ENCODE measurements around the gene CSNK1D.

The CSNK1D gene

DNA sequence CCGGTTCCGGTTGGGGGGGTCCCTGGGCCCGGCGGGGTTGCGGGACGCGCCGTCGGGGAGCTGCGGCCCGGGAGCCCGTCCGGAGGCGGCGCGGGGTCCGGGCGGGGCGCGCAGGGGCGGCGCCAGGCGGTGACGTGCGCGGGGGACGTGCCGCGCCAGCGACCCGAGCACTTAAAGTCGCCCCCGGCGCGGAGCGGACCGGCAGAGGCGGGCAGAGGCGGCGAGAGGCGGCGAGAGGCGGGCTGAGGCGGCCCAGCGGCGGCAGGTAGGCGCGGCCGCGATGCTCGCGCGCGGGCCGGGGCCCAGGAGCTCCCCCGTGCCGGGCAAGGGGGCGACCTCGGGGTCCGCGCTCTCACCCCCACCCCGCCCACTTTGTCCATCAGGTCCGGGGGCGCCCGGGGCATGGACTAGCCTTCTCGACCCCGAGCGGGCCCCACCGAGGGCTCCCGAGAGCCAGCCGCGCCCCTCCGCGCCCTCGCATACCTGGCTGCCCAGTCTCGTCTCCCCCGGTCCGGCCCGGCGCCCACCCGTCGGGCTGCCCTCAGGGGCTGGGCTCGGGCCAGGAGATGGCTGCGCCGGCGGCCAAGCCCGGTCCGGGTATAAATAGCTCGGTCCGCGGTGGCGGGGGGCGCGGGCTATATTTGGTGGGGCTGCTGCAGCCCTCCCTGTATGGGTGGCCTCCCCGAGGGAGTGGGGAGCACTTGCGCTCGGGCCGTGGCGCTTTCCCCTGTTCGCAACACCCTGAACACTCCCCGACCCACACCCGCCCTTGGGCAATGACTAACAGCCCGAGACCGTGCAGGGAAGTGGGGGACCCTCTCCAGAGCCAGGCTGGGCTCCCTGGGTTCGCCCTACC lies 44.4 kb downstream of the CSNK1D start, which contains the start of gene SLC16A3:
Gene SLC16A3, plus strand, starts transcription at position 201 of the 856 bp plus-strand sequence. CDS start 6,967 bp downstream, outside the sequence.
- DNase-seq (peak; percentile 62 to 69), ATAC-seq (peak; percentile 66)
- Mint-ChIP-seq H3K4me1 (peaks cover 24% of the 10 kb centered on the region), H3K9me3 (no peaks in the 10 kb centered on the region), H3K27ac (peak within 1 kb of the TSS; percentile 80 to 91), H3K27me3 (no peaks in the 10 kb centered on the region), H3K4me3 (peak within 1 kb of the TSS; percentile 91 to 94)

GRCh38 chr17:82228278-82228841 lies 45.1 kb downstream of the CSNK1D start:
- Mint-ChIP-seq H3K4me3 (peak overlapping the region; percentile 91 to 94), H3K9me3 (no peaks in the 10 kb centered on the region), H3K27ac (peak overlapping the region; percentile 63 to 80), H3K4me1 (peaks cover 19% of the 10 kb centered on the region), H3K27me3 (no peaks in the 10 kb centered on the region)
- ATAC-seq (peak; percentile 75), DNase-seq (peak; percentile 57 to 72)

GRCh38 chr17:82227629-82228277 lies 45.7 kb downstream of the CSNK1D start:
- DNase-seq (no peak), ATAC-seq (no peak)
- peak overlapping the region; percentile 91 to 94 for H3K4me3 Mint-ChIP-seq
- peaks cover 16% of the 10 kb centered on the region for H3K4me1 Mint-ChIP-seq
- H3K27ac Mint-ChIP-seq = peak overlapping the region; percentile 63 to 80
- H3K27me3 Mint-ChIP-seq = no peaks in the 10 kb centered on the region
- no peaks in the 10 kb centered on the region for H3K9me3 Mint-ChIP-seq

- peak in 1 of 2 donors; percentile 9 for DNase-seq
- H3K4me1 Mint-ChIP-seq = peaks cover 12% of the 10 kb centered on the region
- no peak overlapping the region for H3K27ac Mint-ChIP-seq
- peak overlapping the region; percentile 37 to 94 for H3K4me3 Mint-ChIP-seq
- no peaks in the 10 kb centered on the region for H3K9me3 Mint-ChIP-seq
- no peaks in the 10 kb centered on the region for H3K27me3 Mint-ChIP-seq
- no peak for ATAC-seq
These were observed 46.5 kb downstream of the CSNK1D start for GRCh38 chr17:82226809-82227628.

- no peak overlapping the region for H3K4me3 Mint-ChIP-seq
- no peaks in the 10 kb centered on the region for H3K27me3 Mint-ChIP-seq
- no peaks in the 10 kb centered on the region for H3K9me3 Mint-ChIP-seq
- H3K27ac Mint-ChIP-seq = no peak overlapping the region
- peaks cover 10% of the 10 kb centered on the region for H3K4me1 Mint-ChIP-seq
- DNase-seq (no peak), ATAC-seq (no peak)
These were observed 47.2 kb downstream of the CSNK1D start for GRCh38 chr17:82226146-82226808.

GRCh38 chr17:82225368-82226029 lies 48.0 kb downstream of the CSNK1D start:
- peaks cover 10% of the 10 kb centered on the region for H3K4me1 Mint-ChIP-seq
- ATAC-seq = no peak
- H3K27ac Mint-ChIP-seq = no peak overlapping the region
- no peaks in the 10 kb centered on the region for H3K9me3 Mint-ChIP-seq
- H3K4me3 Mint-ChIP-seq = no peak overlapping the region
- no peaks in the 10 kb centered on the region for H3K27me3 Mint-ChIP-seq
- DNase-seq = no peak

- H3K27ac Mint-ChIP-seq = peak overlapping the region in 1 of 2 donors; percentile 74
- H3K4me1 Mint-ChIP-seq = peaks cover 2% of the 10 kb centered on the region
- ATAC-seq = no peak
- H3K4me3 Mint-ChIP-seq = no peak overlapping the region
- no peaks in the 10 kb centered on the region for H3K9me3 Mint-ChIP-seq
- H3K27me3 Mint-ChIP-seq = no peaks in the 10 kb centered on the region
- DNase-seq = no peak
These were observed 48.8 kb downstream of the CSNK1D start for GRCh38 chr17:82224666-82225065.

GRCh38 chr17:82223517-82223916 lies 50.0 kb downstream of the CSNK1D start:
- H3K9me3 Mint-ChIP-seq = no peaks in the 10 kb centered on the region
- H3K27ac Mint-ChIP-seq = no peak overlapping the region
- no peaks in the 10 kb centered on the region for H3K27me3 Mint-ChIP-seq
- no peak overlapping the region for H3K4me3 Mint-ChIP-seq
- ATAC-seq = no peak
- no peak for DNase-seq
- no peaks in the 10 kb centered on the region for H3K4me1 Mint-ChIP-seq

DNA sequence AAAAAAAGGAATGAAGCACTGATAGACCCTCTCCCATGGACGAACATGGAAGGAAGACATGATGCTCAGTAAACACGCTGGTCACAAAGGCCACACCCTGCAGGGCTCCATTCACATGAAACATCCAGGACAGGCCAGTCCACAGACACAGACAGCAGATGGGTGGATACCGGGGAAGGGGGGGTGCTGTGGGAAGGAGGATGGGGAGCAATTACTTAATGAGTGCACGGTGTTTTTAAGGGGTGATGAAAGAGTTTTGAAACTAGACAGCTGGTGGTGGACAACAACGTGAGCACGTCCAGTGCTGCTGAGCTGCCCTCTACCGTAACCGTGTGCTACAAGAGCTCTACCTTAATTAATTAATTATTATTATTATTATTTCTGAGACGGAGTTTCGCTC lies 50.7 kb downstream of the CSNK1D start:
- H3K4me3 Mint-ChIP-seq = no peak overlapping the region
- ATAC-seq = no peak
- no peaks in the 10 kb centered on the region for H3K27me3 Mint-ChIP-seq
- no peak overlapping the region for H3K27ac Mint-ChIP-seq
- no peaks in the 10 kb centered on the region for H3K4me1 Mint-ChIP-seq
- H3K9me3 Mint-ChIP-seq = no peaks in the 10 kb centered on the region
- no peak for DNase-seq

- ATAC-seq = no peak
- Mint-ChIP-seq H3K27me3 (no peaks in the 10 kb centered on the region), H3K4me3 (no peak overlapping the region), H3K27ac (no peak overlapping the region), H3K9me3 (no peaks in the 10 kb centered on the region), H3K4me1 (peaks cover 12% of the 10 kb centered on the region)
- no peak for DNase-seq
These were observed 52.1 kb downstream of the CSNK1D start for GRCh38 chr17:82221341-82221902.

DNA sequence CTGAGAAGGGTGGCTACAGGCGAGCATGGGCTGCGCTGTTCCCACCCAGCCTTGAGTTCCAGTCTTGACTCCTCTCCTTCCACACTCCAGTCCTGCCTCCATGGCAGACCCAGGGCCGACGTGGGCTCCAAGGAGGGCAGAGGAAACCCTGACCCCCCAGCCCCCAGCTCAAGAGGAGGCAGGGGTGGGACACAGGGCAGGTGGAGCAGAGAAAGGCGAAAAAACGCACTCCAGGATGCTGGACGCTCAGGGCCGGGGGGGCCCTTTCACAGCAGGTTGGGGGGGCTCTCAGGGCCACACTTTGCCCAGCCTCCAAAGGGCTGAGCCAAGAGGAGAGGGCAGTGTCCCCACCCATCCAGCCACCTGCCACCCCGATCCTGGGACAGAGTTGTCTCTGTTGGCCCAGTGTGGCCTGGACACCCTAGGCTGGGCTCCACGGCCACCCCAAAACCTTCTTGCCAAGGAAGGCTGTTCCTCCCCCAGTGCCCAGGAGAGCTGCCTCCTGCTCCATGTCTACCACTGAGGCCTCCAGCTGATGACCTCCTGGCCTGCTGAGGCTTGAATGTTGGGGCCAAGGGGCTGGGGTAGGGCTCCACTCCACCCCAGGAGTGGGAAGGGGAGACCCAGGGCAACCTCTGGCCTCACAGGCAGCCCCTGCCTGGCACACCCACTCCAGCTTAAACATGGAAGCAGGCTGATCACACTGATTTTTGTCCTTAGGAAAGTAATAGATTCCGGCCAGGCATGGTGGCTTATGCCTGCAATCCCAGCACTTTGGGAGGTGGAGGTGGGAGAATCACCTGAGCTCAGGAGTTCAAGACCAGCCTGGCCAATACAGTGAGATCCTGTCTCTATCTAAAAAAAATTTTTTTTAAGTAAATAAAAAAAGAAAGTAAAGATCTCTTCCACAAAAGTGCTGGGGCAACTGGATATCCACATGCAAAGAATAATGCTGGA lies 53.5 kb downstream of the CSNK1D start:
- H3K27ac Mint-ChIP-seq = peak overlapping the region in 1 of 2 donors; percentile 48
- H3K9me3 Mint-ChIP-seq = no peaks in the 10 kb centered on the region
- no peak for ATAC-seq
- H3K27me3 Mint-ChIP-seq = no peaks in the 10 kb centered on the region
- H3K4me3 Mint-ChIP-seq = no peak overlapping the region
- DNase-seq = no peak
- H3K4me1 Mint-ChIP-seq = peaks cover 26% of the 10 kb centered on the region

- Mint-ChIP-seq H3K9me3 (no peaks in the 10 kb centered on the region), H3K4me3 (no peak overlapping the region), H3K27ac (peak overlapping the region in 1 of 2 donors; percentile 90), H3K27me3 (no peaks in the 10 kb centered on the region), H3K4me1 (peaks cover 35% of the 10 kb centered on the region)
- ATAC-seq (no peak), DNase-seq (no peak)
These were observed 54.4 kb downstream of the CSNK1D start for GRCh38 chr17:82219083-82219482.

DNA sequence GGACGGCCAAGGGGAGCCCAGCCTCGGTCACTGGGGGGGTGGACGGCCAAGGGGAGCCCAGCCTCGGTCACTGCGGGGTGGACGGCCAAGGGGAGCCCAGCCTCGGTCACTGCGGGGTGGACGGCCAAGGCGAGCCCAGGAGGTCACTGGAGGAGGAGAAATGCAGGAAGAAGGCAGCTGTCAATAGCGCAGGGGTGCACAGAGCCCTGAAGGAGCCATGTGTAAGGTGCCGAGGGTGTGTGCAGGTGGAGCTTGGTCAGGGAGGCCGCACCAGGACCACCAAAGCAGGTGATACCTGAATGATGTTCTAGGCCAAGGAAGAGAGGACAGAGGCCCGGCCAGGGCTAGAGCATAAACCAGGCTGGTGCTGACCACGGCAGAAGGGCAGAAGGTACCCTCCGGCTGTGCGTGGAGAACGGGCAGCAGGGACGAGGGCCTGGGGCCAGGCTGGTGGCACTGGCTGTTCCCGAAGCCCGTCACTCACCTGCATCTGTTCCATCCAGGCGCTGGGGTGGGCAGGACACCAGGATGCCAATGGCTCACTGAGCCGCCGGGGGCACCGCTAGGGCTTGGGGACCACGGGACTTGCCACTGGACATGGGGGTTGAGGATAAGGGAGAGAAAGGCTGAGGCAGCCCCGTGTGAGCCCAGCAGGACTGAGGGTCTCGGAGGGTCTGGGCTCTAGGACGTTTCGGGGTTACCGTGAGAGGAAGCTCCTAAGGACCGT lies 55.0 kb downstream of the CSNK1D start:
- Mint-ChIP-seq H3K27me3 (no peaks in the 10 kb centered on the region), H3K4me3 (no peak overlapping the region), H3K4me1 (peaks cover 41% of the 10 kb centered on the region), H3K9me3 (no peaks in the 10 kb centered on the region), H3K27ac (peak overlapping the region in 1 of 2 donors; percentile 90)
- no peak for ATAC-seq
- DNase-seq = no peak

Data from stimulated activated naive CD8-positive, alpha-beta T cell treated with anti-CD3 and anti-CD28 coated beads, Interleukin-15, amount 100 ng/mL, for 72 hours (primary cell).